Prostate gland (tissue), 2 donors: ENCODE results near the gene UNC93A. TPM values are rescaled to one million over a fixed set of nuclear protein-coding genes. Genes with fewer than 3 reads are reported as not detected.

ENCODE experiments used
- DNase-seq: peaks from one replicate; pipeline ENCODE4 v3.0.0-alpha.2; 2019; ENCODE audit warnings: low spot score
- H3K27ac ChIP-seq, 2 donors: fragments of 200-600 bp; sonication (generic); 2 replicates each; pipeline ENCODE4 v1.5.1; 2017 to 2019
- H3K27me3 ChIP-seq: fragments of 200-600 bp; sonication (generic); replicated peaks from 2 replicates; pipeline ENCODE4 v1.5.1; 2019; ENCODE audit not compliant: insufficient read depth
- H3K36me3 ChIP-seq, 2 donors: fragments of 200-600 bp; sonication (generic); 1 replicate in 1 of 2; 2 replicates in 1 of 2; pipeline versions ENCODE4 v1.5.1 to v1.8.1; 2017 to 2019
- H3K4me1 ChIP-seq: fragments of 200-600 bp; sonication (generic); replicated peaks from 2 replicates; pipeline ENCODE4 v1.5.1; 2019
- H3K4me3 ChIP-seq, 2 donors: fragments of 200-600 bp; sonication (generic); 2 replicates each; pipeline ENCODE4 v1.5.1; 2017 to 2019
- H3K9me3 ChIP-seq: fragments of 200-600 bp; sonication (generic); 2 replicates; pipeline ENCODE4 v1.5.1; 2017
- POLR2A ChIP-seq: fragments of 450-650 bp; IDR thresholded peaks from one replicate; pipeline ENCODE4 v1.6.1; 2016; ENCODE audit warnings: antibody characterized with exemption, mild to moderate bottlenecking
- POLR2AphosphoS5 ChIP-seq: sonication (generic); formaldehyde crosslinking; IDR thresholded peaks from one replicate; pipeline ENCODE4 v1.6.1; 2017; ENCODE audit warnings: antibody characterized with exemption
- WGBS: methylation state at CpG from one replicate; pipeline ENCODE4 v1.1.5; 2018; 5-methylcytosine and 5-hydroxymethylcytosine counted together
- intact Hi-C: fragments of 100-400 bp; cut with DNase I; formaldehyde crosslinking; loops from one replicate; pipeline ENCODE4 v1.14.2; 2022
- total RNA-seq, 2 donors: library from RNA; depleted of rRNA; stranded (reverse); fragments of >200 nt; gene quantifications; one replicate each; pipeline ENCODE4 v1.1.0, GENCODE V29; 2016
- TF ChIP-seq, protein P1 (sequence below), 4 experiments: fragments of 200-600 bp in 2 of 4; fragments of 450-650 bp in 2 of 4; sonication (generic) in 2 of 4; IDR thresholded peaks; 1 replicate in 3 of 4; 2 replicates in 1 of 4; pipeline ENCODE4 v1.5.1; 2016 to 2019; ENCODE audit warnings: antibody characterized with exemption in 4 of 4, mild to moderate bottlenecking in 2 of 4, moderate library complexity in 2 of 4

Gene UNC93A
- total RNA-seq, 2 donors from 2014 or later: 0.51 to 0.55 TPM

DNA sequence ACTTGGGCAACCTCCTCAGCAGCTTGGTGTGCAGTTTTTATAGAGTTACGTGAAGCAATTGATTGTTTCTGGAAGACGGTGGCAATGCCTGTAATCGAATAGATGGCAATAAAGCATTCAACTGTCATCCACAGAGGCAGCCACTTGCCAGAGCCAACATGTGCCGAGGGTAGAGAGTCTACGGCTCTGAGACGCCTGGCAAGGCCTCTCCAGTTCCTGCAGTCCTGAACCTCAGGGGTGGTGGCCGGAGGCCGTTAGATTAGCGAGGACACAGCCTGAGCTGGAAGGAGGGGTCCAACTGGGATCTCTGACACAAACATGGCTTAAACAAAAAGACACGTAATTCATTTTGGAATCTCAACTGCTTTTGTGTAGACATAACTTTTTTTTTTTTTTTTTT is 33.0 kb downstream of the UNC93A start:
- H3K36me3 ChIP-seq: no peaks in the 10 kb centered on the region
- TF ChIP-seq, protein P1, sequence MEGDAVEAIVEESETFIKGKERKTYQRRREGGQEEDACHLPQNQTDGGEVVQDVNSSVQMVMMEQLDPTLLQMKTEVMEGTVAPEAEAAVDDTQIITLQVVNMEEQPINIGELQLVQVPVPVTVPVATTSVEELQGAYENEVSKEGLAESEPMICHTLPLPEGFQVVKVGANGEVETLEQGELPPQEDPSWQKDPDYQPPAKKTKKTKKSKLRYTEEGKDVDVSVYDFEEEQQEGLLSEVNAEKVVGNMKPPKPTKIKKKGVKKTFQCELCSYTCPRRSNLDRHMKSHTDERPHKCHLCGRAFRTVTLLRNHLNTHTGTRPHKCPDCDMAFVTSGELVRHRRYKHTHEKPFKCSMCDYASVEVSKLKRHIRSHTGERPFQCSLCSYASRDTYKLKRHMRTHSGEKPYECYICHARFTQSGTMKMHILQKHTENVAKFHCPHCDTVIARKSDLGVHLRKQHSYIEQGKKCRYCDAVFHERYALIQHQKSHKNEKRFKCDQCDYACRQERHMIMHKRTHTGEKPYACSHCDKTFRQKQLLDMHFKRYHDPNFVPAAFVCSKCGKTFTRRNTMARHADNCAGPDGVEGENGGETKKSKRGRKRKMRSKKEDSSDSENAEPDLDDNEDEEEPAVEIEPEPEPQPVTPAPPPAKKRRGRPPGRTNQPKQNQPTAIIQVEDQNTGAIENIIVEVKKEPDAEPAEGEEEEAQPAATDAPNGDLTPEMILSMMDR (IDR thresholded peaks at IDR 0.05): no peak
- TF ChIP-seq POLR2AphosphoS5 (no peak), POLR2A (no peak)
- intact Hi-C loops: no loop called here
- no peak overlapping the region for H3K27ac ChIP-seq
- H3K4me3 ChIP-seq: no peak overlapping the region
- no peaks in the 10 kb centered on the region for H3K9me3 ChIP-seq
- no peaks in the 10 kb centered on the region for H3K4me1 ChIP-seq
- no peaks in the 10 kb centered on the region for H3K27me3 ChIP-seq
- peak; percentile 34 for DNase-seq
- 51% methylated on average over 10 of the region's 10 CpGs for WGBS

DNA sequence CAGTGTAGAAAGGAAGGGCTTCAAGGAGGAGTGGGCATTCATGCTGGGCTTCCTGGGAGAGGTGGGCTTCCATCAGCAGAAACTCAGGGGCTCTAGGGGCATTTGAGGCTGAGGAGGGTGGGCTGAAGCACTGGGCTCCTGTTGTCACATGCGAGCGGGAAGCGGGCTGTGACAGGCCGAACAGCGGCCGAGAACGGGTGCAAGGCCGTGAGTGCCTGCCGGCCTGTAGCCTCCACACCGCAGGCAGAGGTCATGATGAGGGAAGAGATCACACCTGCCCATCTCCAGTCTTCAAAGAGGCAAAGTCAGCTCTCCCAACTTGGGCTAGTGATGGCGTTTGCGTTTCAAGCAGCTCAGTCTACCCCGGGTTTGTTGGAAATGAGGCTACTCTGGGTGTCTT is 34.7 kb downstream of the UNC93A start:
- TF ChIP-seq POLR2AphosphoS5: no peak
- H3K4me3 ChIP-seq: no peak overlapping the region
- intact Hi-C loops: no loop called here
- no peaks in the 10 kb centered on the region for H3K4me1 ChIP-seq
- H3K36me3 ChIP-seq: no peaks in the 10 kb centered on the region
- H3K27me3 ChIP-seq: no peaks in the 10 kb centered on the region
- H3K9me3 ChIP-seq: no peaks in the 10 kb centered on the region
- no peak for DNase-seq
- no peak overlapping the region for H3K27ac ChIP-seq
- 96% methylated on average over 13 of the region's 13 CpGs for WGBS

DNA sequence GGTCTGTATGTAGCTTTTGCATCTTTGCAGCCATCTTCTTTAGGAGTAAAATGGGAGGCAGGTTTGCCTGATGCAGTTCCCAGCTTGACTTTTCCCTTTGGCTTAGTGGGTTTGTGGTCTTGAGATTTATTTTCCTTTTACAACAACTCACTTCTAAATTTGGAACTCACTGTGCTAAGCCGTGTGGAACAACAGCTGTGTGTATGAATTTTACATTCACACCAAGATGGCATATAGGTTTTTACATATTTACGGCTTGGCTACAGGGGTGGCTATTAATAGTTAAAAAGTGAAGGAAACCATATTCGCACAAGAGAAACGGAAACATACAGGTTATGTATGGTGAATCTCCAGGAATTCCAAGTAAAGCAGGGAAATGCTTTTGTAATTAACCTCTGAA is 36.3 kb downstream of the UNC93A start:
- no peak for DNase-seq
- intact Hi-C loops: no loop called here
- WGBS: 78% methylated on average over 4 of the region's 4 CpGs
- no peaks in the 10 kb centered on the region for H3K4me1 ChIP-seq
- H3K36me3 ChIP-seq: no peaks in the 10 kb centered on the region
- H3K27me3 ChIP-seq: no peaks in the 10 kb centered on the region
- H3K9me3 ChIP-seq: no peaks in the 10 kb centered on the region
- no peak for TF ChIP-seq POLR2AphosphoS5
- TF ChIP-seq, protein P1 (IDR thresholded peaks at IDR 0.05): no peak
- TF ChIP-seq POLR2A: no peak
- H3K4me3 ChIP-seq: no peak overlapping the region
- H3K27ac ChIP-seq: no peak overlapping the region

DNA sequence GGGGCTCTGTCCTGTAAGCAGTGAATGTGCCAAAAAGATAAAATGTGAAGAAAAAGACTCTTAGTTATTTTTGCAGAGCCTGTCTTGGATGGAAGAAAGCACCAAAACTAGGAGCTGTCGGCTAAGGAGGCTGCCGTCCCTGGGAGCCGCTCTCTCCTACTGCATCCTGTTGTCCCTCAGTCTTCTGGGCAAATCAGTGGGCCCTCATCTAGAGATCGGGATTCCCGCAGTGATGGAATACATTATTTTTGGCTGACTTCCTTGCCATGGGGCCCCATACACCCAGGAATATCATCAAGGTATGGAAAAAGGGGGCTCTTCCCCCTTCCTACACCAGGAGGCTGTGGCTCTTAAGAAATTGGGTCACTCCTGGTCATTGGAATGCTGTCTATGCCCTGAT is 37.0 kb downstream of the UNC93A start:
- H3K4me1 ChIP-seq: no peaks in the 10 kb centered on the region
- no peak for DNase-seq
- intact Hi-C loops: no loop called here

DNA sequence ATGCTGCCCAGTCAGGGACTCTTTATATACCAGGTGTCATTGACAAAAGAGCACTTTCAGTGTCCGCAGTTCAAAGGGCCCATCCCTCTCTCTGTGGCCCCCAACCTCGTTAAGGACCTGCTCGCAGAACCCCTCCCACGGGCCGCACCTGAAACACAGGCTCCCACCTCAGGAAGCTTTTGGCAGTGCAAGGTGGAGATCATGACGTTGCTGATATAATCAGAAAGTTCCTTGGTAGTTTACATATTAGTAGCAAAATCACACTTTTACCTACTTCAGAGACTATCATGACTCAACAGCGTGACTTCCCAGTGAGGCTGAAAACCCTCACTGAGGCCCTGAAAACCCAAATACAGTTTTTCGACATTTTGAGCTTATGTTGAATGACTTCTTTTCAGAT is 37.9 kb downstream of the UNC93A start:
- no peak overlapping the region for H3K4me3 ChIP-seq
- no peaks in the 10 kb centered on the region for H3K36me3 ChIP-seq
- H3K9me3 ChIP-seq: no peaks in the 10 kb centered on the region
- DNase-seq: no peak
- no peak for TF ChIP-seq POLR2AphosphoS5
- TF ChIP-seq, protein P1 (IDR thresholded peaks at IDR 0.05): no peak
- TF ChIP-seq POLR2A: no peak
- intact Hi-C loops: no loop called here
- WGBS: 81% methylated on average over 8 of the region's 8 CpGs
- no peak overlapping the region for H3K27ac ChIP-seq
- H3K27me3 ChIP-seq: no peaks in the 10 kb centered on the region
- no peaks in the 10 kb centered on the region for H3K4me1 ChIP-seq

More for the DNA sequence above, 37.0 kb downstream of the UNC93A start:
- no peaks in the 10 kb centered on the region for H3K36me3 ChIP-seq
- no peak overlapping the region for H3K27ac ChIP-seq
- TF ChIP-seq POLR2AphosphoS5 (no peak), POLR2A (no peak)
- TF ChIP-seq, protein P1 (IDR thresholded peaks at IDR 0.05): no peak
- WGBS: 95% methylated on average over 5 of the region's 5 CpGs
- no peaks in the 10 kb centered on the region for H3K27me3 ChIP-seq
- no peaks in the 10 kb centered on the region for H3K9me3 ChIP-seq
- H3K4me3 ChIP-seq: no peak overlapping the region
